ENCODE measurements around the gene RGS10. TPM values are rescaled to one million over a fixed set of nuclear protein-coding genes. Genes with fewer than 3 reads are reported as not detected.

The RGS10 gene
- total RNA-seq, 1 experiment from 2014 or later = 10.6 TPM

GRCh38 chr10:119466655-119467054, 75.9 kb downstream of the RGS10 start:
- H3K27me3 Mint-ChIP-seq (ENCODE audit: low read depth) = peaks cover 67% of the 10 kb centered on the region
- no peak overlapping the region for H2AFZ ChIP-seq (ENCODE audit: low read length)
- H4K8ac ChIP-seq (replicated peaks; ENCODE audit: insufficient read length, low read depth, low read length) = no peak overlapping the region
- no peak overlapping the region for H4K91ac ChIP-seq (ENCODE audit: insufficient read length, low read depth, low read length)
- H3K36me3 Mint-ChIP-seq (ENCODE audit: insufficient read depth in 1 of 3, low read depth in 3 of 3) = peaks cover 0 to 5% (median 2%) of the 10 kb centered on the region in 3 experiments; a peak in 4 of 7 replicates
- H3K27ac ChIP-seq (ENCODE audit: insufficient read length, low read depth, low read length) = no peak overlapping the region
- H3K27me3 ChIP-seq (ENCODE audit: insufficient read depth, low read length) = no peaks in the 10 kb centered on the region
- no peak overlapping the region for H3K4me2 ChIP-seq (ENCODE audit: insufficient read depth, insufficient read length, low read length)
- H3K18ac ChIP-seq (ENCODE audit: insufficient read length, low read depth, low read length) = no peak overlapping the region
- H3K9ac ChIP-seq (ENCODE audit: extremely low read depth, insufficient read length, low read length) = no peak overlapping the region
- no peak overlapping the region for H2BK120ac ChIP-seq (ENCODE audit: low read depth, low read length, poor library complexity, severe bottlenecking)
- no peak overlapping the region for H2AK5ac ChIP-seq (ENCODE audit: insufficient read length, low read length)
- H2BK15ac ChIP-seq (ENCODE audit: low read depth, low read length) = no peak overlapping the region
- peaks cover 8 to 12% of the 10 kb centered on the region in 2 experiments for H3K9me3 Mint-ChIP-seq
- H3K4me1 Mint-ChIP-seq = peaks cover 0 to 5% of the 10 kb centered on the region in 2 experiments; a peak in 1 of 4 replicates
- H3T11ph ChIP-seq (ENCODE audit: low read length) = no peak overlapping the region
- no peak overlapping the region for H2BK12ac ChIP-seq (ENCODE audit: insufficient read length, low read depth, low read length)
- H4K20me1 ChIP-seq (ENCODE audit: control insufficient read depth, insufficient read depth, insufficient read length) = peaks cover 3% of the 10 kb centered on the region
- H4K5ac ChIP-seq (ENCODE audit: insufficient read length, low read depth, low read length) = no peak overlapping the region
- no peak overlapping the region for H3K56ac ChIP-seq (ENCODE audit: insufficient read length, low read depth, low read length)
- H3K4me3 Mint-ChIP-seq = no peak overlapping the region
- no peaks in the 10 kb centered on the region for H3K79me1 ChIP-seq (ENCODE audit: insufficient read depth, low read depth, low read length, poor library complexity, severe bottlenecking)
- H2BK5ac ChIP-seq (ENCODE audit: insufficient read length, low read length) = no peak overlapping the region
- no peak overlapping the region; the same call in 1 of the 2 replicates for H3K14ac ChIP-seq (ENCODE audit: insufficient read depth, low read length)
- no peak for TF ChIP-seq CTCF (conservative IDR thresholded peaks at IDR 0.05)
- H3K79me2 ChIP-seq (ENCODE audit: insufficient read depth, low read length) = no peaks in the 10 kb centered on the region
- DNase-seq = no peak
- no CpG with 5 or more reads among the region's 7 CpGs for WGBS (ENCODE audit: extremely low coverage, insufficient read length, low lambda C conversion rate)
- H2BK20ac ChIP-seq (ENCODE audit: low read depth, low read length, poor library complexity, severe bottlenecking) = no peak overlapping the region
- H3K4ac ChIP-seq (ENCODE audit: low read depth, low read length) = no peak overlapping the region
- H3K4me1 ChIP-seq (ENCODE audit: insufficient read depth, low read length) = no peaks in the 10 kb centered on the region
- no peak overlapping the region for H3K27ac Mint-ChIP-seq
- no peaks in the 10 kb centered on the region for H3K23me2 ChIP-seq (ENCODE audit: insufficient read length, low read depth, low read length, poor library complexity, severe bottlenecking)
- no peaks in the 10 kb centered on the region for H3K9me3 ChIP-seq (ENCODE audit: control insufficient read depth, low read depth, low read length)
- no peak overlapping the region for H3K23ac ChIP-seq (ENCODE audit: insufficient read length, low read depth, low read length)
